Thyroid gland (tissue), 4 donors: ENCODE results near the gene LILRA6. TPM values are rescaled to one million over a fixed set of nuclear protein-coding genes. Genes with fewer than 3 reads are reported as not detected.
"Not testable (repeated sequence)": the region's sequence is repeated elsewhere in the genome, so short reads cannot be mapped to it uniquely, and the experiment has no call there.

Experiments
- DNase-seq, 2 donors: peaks; one replicate each; pipeline ENCODE4 v3.0.0-alpha.2; 2019
- H3K27ac ChIP-seq, 3 donors: fragments of 200-600 bp; sonication (generic); 1 replicate in 2 of 3; 2 replicates in 1 of 3; pipeline ENCODE4 v1.5.1; 2016 to 2019; ENCODE audit warnings: mild to moderate bottlenecking in 1 of 3, moderate library complexity in 1 of 3
- H3K27me3 ChIP-seq: fragments of 200-600 bp; sonication (generic); one replicate; pipeline ENCODE4 v1.5.1; 2019
- H3K36me3 ChIP-seq, 2 donors: fragments of 200-600 bp; sonication (generic); one replicate each; pipeline ENCODE4 v1.5.1; 2016 to 2019
- H3K4me1 ChIP-seq, 2 donors: fragments of 200-600 bp; sonication (generic); one replicate each; pipeline ENCODE4 v1.5.1; 2017 to 2019
- H3K4me3 ChIP-seq, 3 donors: fragments of 200-600 bp; sonication (generic); replicated peaks in 1 of 3; 1 replicate in 2 of 3; 2 replicates in 1 of 3; pipeline ENCODE4 v1.5.1; 2016; ENCODE audit warnings: mild to moderate bottlenecking in 1 of 3
- H3K9me3 ChIP-seq: fragments of 200-600 bp; sonication (generic); one replicate; pipeline ENCODE4 v1.5.1; 2017
- CTCF ChIP-seq, 6 experiments: fragments of 200-600 bp in 3 of 6; fragments of 450-650 bp in 3 of 6; sonication (generic) in 3 of 6; IDR thresholded peaks; one replicate each; pipeline ENCODE4 v1.5.1; 2016 to 2019; ENCODE audit warnings: antibody characterized with exemption in 6 of 6, mild to moderate bottlenecking in 2 of 6, inconsistent platforms in 1 of 6, moderate library complexity in 1 of 6
- POLR2A ChIP-seq, 2 donors: fragments of 450-650 bp; IDR thresholded peaks; one replicate each; pipeline ENCODE4 v1.6.1; 2017; ENCODE audit warnings: antibody characterized with exemption in 2 of 2, mild to moderate bottlenecking in 2 of 2, moderate library complexity in 1 of 2
- WGBS, 2 donors: methylation state at CpG; one replicate each; pipeline ENCODE4 v1.1.5; 2017; 5-methylcytosine and 5-hydroxymethylcytosine counted together
- intact Hi-C: fragments of 100-400 bp; cut with DNase I; formaldehyde crosslinking; loops from one replicate; pipeline ENCODE4 v1.15.1; 2023
- total RNA-seq, 4 donors: library from RNA; depleted of rRNA; stranded (reverse); fragments of >200 nt; gene quantifications; one replicate each; pipeline ENCODE4 v1.2.3, GENCODE V29; 2016

The LILRA6 gene
- total RNA-seq, 4 donors from 2014 or later: 0.46 to 1.6 (median 1.1) TPM; not detected in 1

- no peaks in the 10 kb centered on the region for H3K4me1 ChIP-seq
- no peaks in the 10 kb centered on the region for H3K9me3 ChIP-seq
- no peak for TF ChIP-seq CTCF (IDR thresholded peaks at IDR 0.05)
- no peak for TF ChIP-seq POLR2A (IDR thresholded peaks at IDR 0.05)
- H3K27ac ChIP-seq: no peak overlapping the region
- no peak overlapping the region for H3K4me3 ChIP-seq
- WGBS, 2 donors: 76 to 84% methylated on average over 8 to 9 of the region's 9 CpGs
- H3K36me3 ChIP-seq: no peaks in the 10 kb centered on the region
- intact Hi-C loops: no loop called here
- no peak for DNase-seq
- no peaks in the 10 kb centered on the region for H3K27me3 ChIP-seq
These were observed 9.7 kb upstream of the LILRA6 start for GRCh38 chr19:54252243-54252642.

- no peak for TF ChIP-seq POLR2A (IDR thresholded peaks at IDR 0.05)
- no peak for TF ChIP-seq CTCF (IDR thresholded peaks at IDR 0.05)
- 61 to 72% methylated on average over 8 of the region's 8 CpGs for WGBS, 2 donors
- Histone ChIP-seq H3K27me3 (no peaks in the 10 kb centered on the region), H3K27ac (no peak overlapping the region), H3K4me3 (no peak overlapping the region), H3K9me3 (no peaks in the 10 kb centered on the region), H3K4me1 (no peaks in the 10 kb centered on the region), H3K36me3 (no peaks in the 10 kb centered on the region)
- intact Hi-C loops: no loop called here
- no peak for DNase-seq
These were observed 5.5 kb upstream of the LILRA6 start for GRCh38 chr19:54248016-54248601.

- Histone ChIP-seq H3K4me1 (no peaks in the 10 kb centered on the region), H3K27ac (no peak overlapping the region), H3K36me3 (no peaks in the 10 kb centered on the region), H3K4me3 (no peak overlapping the region), H3K9me3 (no peaks in the 10 kb centered on the region), H3K27me3 (no peaks in the 10 kb centered on the region)
- WGBS, 2 donors: 82 to 85% methylated on average over 18 to 20 of the region's 20 CpGs
- DNase-seq: no peak
- intact Hi-C loops: no loop called here
- no peak for TF ChIP-seq POLR2A (IDR thresholded peaks at IDR 0.05)
- TF ChIP-seq CTCF (IDR thresholded peaks at IDR 0.05): no peak
These were observed 4.7 kb upstream of the LILRA6 start for GRCh38 chr19:54247106-54247930.

- Histone ChIP-seq H3K4me1 (no peaks in the 10 kb centered on the region), H3K36me3 (no peaks in the 10 kb centered on the region), H3K9me3 (no peaks in the 10 kb centered on the region), H3K27ac (no peak overlapping the region), H3K27me3 (no peaks in the 10 kb centered on the region), H3K4me3 (no peak overlapping the region)
- TF ChIP-seq CTCF (IDR thresholded peaks at IDR 0.05) (no peak), POLR2A (IDR thresholded peaks at IDR 0.05) (no peak)
- 80 to 84% methylated on average over 3 of the region's 3 CpGs for WGBS, 2 donors
- DNase-seq: no peak
- intact Hi-C loops: no loop called here
These were observed 3.3 kb upstream of the LILRA6 start for GRCh38 chr19:54245936-54246335.

- H3K36me3 ChIP-seq, H3K4me1 ChIP-seq, intact Hi-C loops, DNase-seq, H3K27me3 ChIP-seq, H3K9me3 ChIP-seq, H3K4me3 ChIP-seq, H3K27ac ChIP-seq: not testable (repeated sequence)
- WGBS, 2 donors: no CpG with 5 or more reads among the region's 8 CpGs
These were observed 1.2 kb upstream of the LILRA6 start for GRCh38 chr19:54243809-54244208.

- DNase-seq, H3K27me3 ChIP-seq, H3K4me3 ChIP-seq, H3K27ac ChIP-seq, intact Hi-C loops, H3K9me3 ChIP-seq, H3K4me1 ChIP-seq, H3K36me3 ChIP-seq: not testable (repeated sequence)
- WGBS, 2 donors: 55% methylated on average over 2 of the region's 4 CpGs; no CpG with 5 or more reads in 1 of the 2 donors
These were observed 356 bp downstream of the LILRA6 start for GRCh38 chr19:54242234-54242633.

GRCh38 chr19:54240372-54241336, 1.9 kb downstream of the LILRA6 start:
- 58 to 63% methylated on average over 9 to 10 of the region's 22 CpGs for whole genome bisulfite sequencing, 2 donors
- H3K27ac ChIP-seq, H3K27me3 ChIP-seq, H3K36me3 ChIP-seq, H3K9me3 ChIP-seq, DNase-seq, intact Hi-C loops, H3K4me1 ChIP-seq, H3K4me3 ChIP-seq: not testable (repeated sequence)
